ENCODE measurements around the gene RNASEH1.
"Not testable (repeated sequence)": the region's sequence is repeated elsewhere in the genome, so short reads cannot be mapped to it uniquely, and the experiment has no call there.

The RNASEH1 gene

GRCh38 chr2:3527886-3528785, 30.0 kb downstream of the RNASEH1 start:
- intact Hi-C loops (cut with DNase I): no loop called here
- DNase-seq: no peak

- intact Hi-C loops (cut with DNase I): no loop called here
- DNase-seq: peak in 1 of 42 donors; percentile 26
Observed at GRCh38 chr2:3526871-3527270, 31.3 kb downstream of the RNASEH1 start.

- DNase-seq: no peak
- intact Hi-C loops (cut with DNase I): loop anchor here (5.0 kb wide), 1 partner anchor 146 kb away; the partner anchor contains the start of genes EIPR1 and TRAPPC12
Observed at GRCh38 chr2:3523551-3524041, 34.5 kb downstream of the RNASEH1 start.

DNA sequence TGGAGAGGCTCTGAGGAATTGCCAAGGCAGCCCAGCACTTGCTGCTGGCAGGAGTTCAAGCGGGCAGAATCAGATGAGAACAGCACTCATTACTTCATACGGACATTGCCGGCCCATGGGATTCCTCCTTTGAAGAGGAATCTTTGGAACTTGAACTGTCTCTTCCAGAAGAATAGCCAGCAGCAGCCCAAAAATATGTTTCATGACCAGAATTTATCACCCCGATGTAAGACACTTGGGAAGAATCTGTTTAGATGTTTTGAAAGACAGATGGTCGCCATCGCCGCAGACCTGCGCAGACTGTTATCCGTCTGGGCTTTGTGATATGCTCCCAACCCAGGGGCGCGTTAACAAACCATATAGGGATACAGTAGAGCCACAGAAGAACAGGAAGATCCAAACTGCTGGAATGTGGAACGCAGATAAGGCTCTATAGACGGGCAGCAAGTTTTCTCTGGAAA, 35.1 kb downstream of the RNASEH1 start:
- intact Hi-C loops (cut with DNase I): loop anchor here (5.0 kb wide), 1 partner anchor 146 kb away; the partner anchor contains the start of genes EIPR1 and TRAPPC12
- no peak for DNase-seq

GRCh38 chr2:3520591-3520990, 37.5 kb downstream of the RNASEH1 start:
- DNase-seq: no peak
- intact Hi-C loops (cut with DNase I): loop anchor here (5.0 kb wide), 1 partner anchor 143 kb away; the partner anchor contains the start of genes EIPR1 and TRAPPC12

DNA sequence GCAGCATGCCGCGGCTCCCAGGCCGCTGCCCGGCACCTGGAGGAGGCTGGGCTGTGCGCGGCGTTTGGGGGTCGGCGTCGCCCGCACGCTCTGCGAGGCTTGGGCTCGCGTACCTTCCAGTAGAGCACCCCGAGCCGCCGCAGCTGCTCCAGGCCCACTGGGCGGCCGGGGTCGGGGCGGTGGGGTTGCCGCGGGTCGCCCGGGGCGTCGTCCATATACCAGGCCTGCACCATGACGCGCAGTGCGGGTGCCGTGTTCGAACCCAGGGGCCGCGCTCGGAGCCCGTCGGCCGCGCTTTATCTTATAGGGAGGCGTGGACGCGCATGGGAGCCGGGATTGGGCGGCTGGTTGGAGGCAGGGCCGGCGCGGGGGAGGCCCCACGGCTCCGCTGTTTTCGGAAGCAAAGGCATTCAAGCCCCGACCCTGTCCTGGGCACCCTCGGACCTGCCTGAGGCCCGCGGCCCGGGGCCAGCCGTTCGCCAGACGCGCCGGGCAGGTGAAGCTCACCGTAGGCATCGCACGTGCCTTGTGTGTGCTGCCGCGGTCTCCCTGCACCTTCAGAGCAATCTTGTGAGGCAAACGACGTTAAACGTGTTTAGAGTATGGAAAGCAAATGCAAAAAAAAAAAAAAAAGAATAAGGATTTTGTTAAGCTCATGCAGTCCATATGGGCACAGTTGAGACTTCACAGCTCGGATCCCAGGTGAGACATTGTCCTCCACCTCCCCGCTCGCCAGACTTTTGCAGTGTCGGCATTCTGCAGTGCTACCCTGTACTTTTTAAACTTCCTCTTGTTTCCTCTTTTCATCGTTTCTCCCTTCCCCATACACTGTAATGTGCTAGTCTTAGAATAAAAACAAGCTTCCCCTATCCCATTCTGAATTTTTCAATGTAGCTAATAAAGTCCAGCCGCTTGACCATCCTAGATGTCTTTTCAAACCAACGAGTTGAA, 38.6 kb downstream of the RNASEH1 start, which contains the start of gene ADI1:
ADI1 (minus strand) TSS at position 277 of the 951 bp plus-strand sequence; CDS start at position 233, 44 bp downstream.
- peak; percentile 57 to 91 (median 78) for DNase-seq
- intact Hi-C loops (cut with DNase I): loop anchor here (1.0 to 5.0 kb wide), 2 partner anchors 39 to 142 kb away; partner anchors contain the start of genes EIPR1, RNASEH1 and TRAPPC12

DNA sequence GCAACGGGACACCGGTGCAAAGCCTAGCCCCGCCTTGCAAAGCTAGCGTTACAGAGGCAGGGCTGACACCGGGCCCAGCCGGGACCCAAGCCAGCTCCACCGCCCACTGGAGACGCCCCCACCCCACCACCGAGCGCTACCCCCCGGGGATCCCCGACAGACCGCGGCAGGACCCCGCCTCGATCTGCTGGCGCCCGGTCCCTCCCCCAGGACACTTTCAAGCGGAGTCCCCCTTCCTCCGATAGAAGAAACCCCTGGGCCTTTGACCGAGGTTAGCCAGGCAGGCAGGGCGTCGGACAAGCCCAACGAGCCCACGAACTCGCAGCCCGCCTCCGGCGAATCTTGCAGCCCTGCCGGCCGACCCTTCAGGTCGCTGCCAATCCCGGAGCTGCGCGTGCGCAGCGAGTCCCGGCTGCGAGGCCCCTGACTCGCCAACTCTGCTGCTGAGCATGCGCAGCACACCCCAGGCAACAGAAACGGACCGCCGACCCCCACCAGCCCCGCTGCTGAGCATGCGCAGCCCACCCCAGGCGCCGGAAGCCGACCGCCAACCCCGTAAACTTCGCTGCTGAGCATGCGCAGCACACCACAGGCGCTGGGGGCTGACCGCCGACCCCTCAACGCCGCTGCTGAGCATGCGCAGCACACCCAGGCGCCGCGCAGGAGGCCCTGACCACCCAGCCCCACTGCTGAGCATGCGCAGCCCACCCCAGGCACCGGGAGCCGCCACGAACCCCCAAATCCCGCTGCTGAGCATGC, 39.5 kb downstream of the RNASEH1 start:
- intact Hi-C loops (cut with DNase I): loop anchor here (1.0 kb wide), 1 partner anchor 40 kb away; the partner anchor contains the start of gene RNASEH1
- DNase-seq: peak; percentile 76 to 98 (median 95)

- intact Hi-C loops (cut with DNase I): no loop called here
- DNase-seq: no peak
Observed at GRCh38 chr2:3517948-3518495, 40.1 kb downstream of the RNASEH1 start.

- DNase-seq: no peak
- intact Hi-C loops (cut with DNase I): no loop called here
Observed at GRCh38 chr2:3516831-3517230, 41.3 kb downstream of the RNASEH1 start.

- intact Hi-C loops (cut with DNase I); DNase-seq: not testable (repeated sequence)
Observed at GRCh38 chr2:3515438-3515837, 42.7 kb downstream of the RNASEH1 start.

- intact Hi-C loops (cut with DNase I): no loop called here
- DNase-seq: no peak
Observed at GRCh38 chr2:3513026-3513810, 44.9 kb downstream of the RNASEH1 start.

DNA sequence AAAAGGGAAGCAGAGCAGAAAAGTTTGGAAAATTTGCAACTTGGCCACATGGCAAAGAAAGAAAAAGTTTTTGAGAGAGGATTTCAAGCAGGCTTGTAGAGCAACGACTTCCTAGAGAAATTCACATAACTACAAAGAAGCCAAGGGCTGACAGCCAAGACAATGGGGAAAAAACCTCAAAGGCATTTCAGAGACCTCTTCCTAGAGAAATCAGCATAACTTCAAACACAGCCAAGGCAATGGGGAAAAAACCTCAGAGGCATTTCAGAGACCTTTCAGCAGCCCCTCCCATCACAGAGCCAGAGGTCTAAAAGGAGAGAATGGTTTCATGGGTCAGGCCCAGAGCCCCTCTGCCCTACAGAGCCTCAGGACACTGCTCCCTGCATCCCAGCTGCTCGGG, 46.0 kb downstream of the RNASEH1 start:
- intact Hi-C loops (cut with DNase I): no loop called here
- no peak for DNase-seq

DNA sequence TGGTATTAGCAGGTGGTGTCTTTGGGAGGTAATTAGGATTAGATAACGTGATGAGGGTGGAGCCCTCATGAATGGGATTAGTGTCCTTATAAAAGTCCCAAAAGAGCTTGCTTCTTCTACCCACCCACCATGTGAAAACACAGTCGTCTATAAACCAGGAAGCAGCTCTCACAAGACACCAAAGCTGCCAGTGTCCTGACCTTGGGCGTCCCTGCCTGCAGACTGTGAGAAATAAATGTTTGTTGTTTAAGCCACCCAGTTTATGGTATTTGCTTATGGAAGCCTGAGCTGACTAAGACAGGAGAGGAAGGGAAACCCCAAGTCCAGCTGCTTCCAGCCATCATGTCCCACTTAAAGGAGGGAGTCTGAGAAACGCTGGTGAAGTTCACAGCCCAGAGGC, 52.4 kb downstream of the RNASEH1 start:
- intact Hi-C loops (cut with DNase I): no loop called here
- peak in 1 of 42 donors; percentile 9 for DNase-seq

GRCh38 chr2:3504741-3505140, 53.4 kb downstream of the RNASEH1 start:
- intact Hi-C loops (cut with DNase I): no loop called here
- DNase-seq: no peak

DNA sequence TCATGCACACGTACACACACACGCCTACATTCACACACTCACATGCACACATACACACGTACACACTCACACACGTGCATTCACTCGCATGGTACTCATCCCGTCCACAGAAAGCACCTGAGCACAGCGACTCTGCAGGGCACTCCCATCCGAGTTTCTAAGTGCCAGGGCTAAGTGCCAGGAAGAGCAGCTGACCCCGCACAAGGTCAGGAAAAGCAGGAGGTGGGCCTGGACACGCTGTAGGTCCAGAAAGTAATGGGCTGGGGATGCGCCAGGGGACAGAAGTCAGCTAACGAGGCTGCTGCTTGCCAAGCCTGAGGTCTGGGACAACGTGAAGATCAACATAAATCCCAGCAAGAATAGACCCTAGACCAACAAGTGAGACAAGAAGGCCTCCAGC, 54.6 kb downstream of the RNASEH1 start:
- DNase-seq: no peak
- intact Hi-C loops (cut with DNase I): no loop called here

DNA sequence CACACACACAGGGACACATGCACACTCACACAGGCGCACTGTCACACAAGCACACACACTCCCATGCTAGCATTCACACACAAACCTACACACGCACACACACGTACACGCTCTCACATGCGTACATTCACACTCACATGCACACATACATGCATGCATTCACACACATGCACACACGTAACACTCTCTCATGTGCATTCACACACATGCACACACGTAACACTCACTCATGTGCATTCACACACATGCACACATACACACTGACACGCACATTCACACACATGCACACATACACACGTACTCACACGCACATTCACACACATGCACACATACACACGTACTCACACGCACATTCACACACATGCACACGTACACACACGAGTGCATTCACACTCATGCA, 55.1 kb downstream of the RNASEH1 start:
- intact Hi-C loops (cut with DNase I): no loop called here
- no peak for DNase-seq

GRCh38 chr2:3500326-3500899, 57.7 kb downstream of the RNASEH1 start:
- peak in 1 of 42 donors; percentile 27 for DNase-seq

More at GRCh38 chr2:3500326-3500899, 57.7 kb downstream of the RNASEH1 start:
- intact Hi-C loops (cut with DNase I): no loop called here
